Activated naive CD4-positive, alpha-beta T cell treated with anti-CD3 and anti-CD28 coated beads for 36 hours (primary cell): ENCODE data around the gene MRGPRF. TPM values are rescaled to one million over a fixed set of nuclear protein-coding genes. Genes with fewer than 3 reads are reported as not detected.

Experiments used
- CTCF ChIA-PET: fragments of 350-600 bp; sonication (Branson Sonifier 250); formaldehyde crosslinking; loops from one replicate; lab custom pipeline; 2021; ENCODE audit warnings: antibody characterized with exemption; lab: Charles Lee
- DNase-seq: peaks from one replicate; pipeline ENCODE4 v3.0.0-alpha.2; 2020
- H3K27ac Mint-ChIP-seq: one replicate; pipeline ENCODE4 v1.8.0; 2021; ENCODE audit warnings: mild to moderate bottlenecking, mixed read lengths
- H3K27me3 Mint-ChIP-seq: one replicate; pipeline ENCODE4 v1.8.0; 2021; ENCODE audit warnings: low read depth, mixed read lengths
- H3K36me3 Mint-ChIP-seq: one replicate; pipeline ENCODE4 v1.8.0; 2021; ENCODE audit warnings: low read depth, mixed read lengths
- H3K4me1 Mint-ChIP-seq: one replicate; pipeline ENCODE4 v1.8.0; 2021; ENCODE audit warnings: low read depth, mixed read lengths
- H3K4me3 Mint-ChIP-seq: one replicate; pipeline ENCODE4 v1.8.0; 2021; ENCODE audit warnings: mild to moderate bottlenecking, moderate library complexity, mixed read lengths
- H3K9me3 Mint-ChIP-seq: one replicate; pipeline ENCODE4 v1.8.0; 2021; ENCODE audit warnings: mixed read lengths
- intact Hi-C: fragments of 100-400 bp; cut with micrococcal nuclease; formaldehyde crosslinking; loops from one replicate; pipeline ENCODE4 v1.15.1; 2023
- total RNA-seq, 2 experiments: library from RNA; stranded (reverse); gene quantifications; one replicate each; pipeline ENCODE4 v1.2.3, GENCODE V29; 2021

The MRGPRF gene, protein sequence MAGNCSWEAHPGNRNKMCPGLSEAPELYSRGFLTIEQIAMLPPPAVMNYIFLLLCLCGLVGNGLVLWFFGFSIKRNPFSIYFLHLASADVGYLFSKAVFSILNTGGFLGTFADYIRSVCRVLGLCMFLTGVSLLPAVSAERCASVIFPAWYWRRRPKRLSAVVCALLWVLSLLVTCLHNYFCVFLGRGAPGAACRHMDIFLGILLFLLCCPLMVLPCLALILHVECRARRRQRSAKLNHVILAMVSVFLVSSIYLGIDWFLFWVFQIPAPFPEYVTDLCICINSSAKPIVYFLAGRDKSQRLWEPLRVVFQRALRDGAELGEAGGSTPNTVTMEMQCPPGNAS
- total RNA-seq, result not detected

DNA sequence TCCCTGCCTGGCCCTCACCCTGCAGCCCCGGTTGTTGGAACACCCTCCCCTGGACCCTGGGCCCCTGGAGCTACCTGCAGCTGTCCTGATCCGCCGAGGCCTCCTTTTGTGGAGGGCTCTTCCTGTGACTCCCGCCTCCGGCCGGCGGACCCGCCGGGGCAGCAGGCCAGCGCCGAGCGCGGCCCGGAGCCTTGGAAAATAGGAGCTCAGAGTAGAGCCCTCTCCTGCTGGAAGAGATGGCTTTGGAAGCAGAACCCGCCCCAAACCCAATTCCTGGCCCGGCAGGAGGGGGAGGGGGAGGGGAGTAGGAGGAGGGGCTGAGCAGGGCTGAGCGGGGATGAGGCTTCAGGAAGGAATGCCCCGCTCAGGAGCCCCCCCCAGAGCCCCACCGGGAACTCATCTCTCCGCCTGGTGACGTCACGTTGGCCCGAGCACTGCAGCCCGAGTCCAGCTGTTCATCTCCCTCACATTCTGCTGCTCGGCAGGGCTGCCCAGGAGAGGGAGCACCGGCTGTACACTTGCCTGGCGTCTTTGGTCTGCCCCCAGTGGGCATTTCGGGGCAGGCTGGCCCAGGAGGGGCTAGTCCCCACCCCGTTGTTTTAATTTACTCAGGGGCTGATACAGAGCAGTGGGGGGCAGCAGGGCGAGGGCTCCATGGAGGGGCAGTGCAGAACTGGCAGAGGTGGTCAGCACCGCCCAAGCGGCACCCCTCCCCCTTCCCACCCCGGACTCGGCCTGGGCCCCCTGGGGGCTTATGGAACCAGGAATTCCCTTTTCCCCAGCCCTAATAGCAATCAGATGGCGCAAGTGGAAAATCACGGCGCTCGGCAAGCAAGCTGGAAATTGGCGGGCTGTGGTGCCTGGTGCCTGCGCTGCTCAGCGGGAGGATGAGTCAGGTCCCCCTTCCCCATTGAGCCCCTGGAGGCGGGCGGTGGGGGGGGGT, at the start of gene MRGPRF:
TSS of gene MRGPRF (minus strand) at position 238 of the 943 bp plus-strand sequence. CDS start 3,345 bp downstream, outside the sequence.
- H3K27ac Mint-ChIP-seq, result no peak within 1 kb of the TSS
- H3K9me3 Mint-ChIP-seq, result no peaks in the 10 kb centered on the region
- DNase-seq, result no peak
- no peak within 1 kb of the TSS for H3K4me3 Mint-ChIP-seq
- H3K36me3 Mint-ChIP-seq, result no peaks in the 10 kb centered on the region
- CTCF ChIA-PET, result interaction anchor here (0.7 kb wide), 2 partner anchors 14 to 670 kb away, joined by 3 to 4 read pairs; no protein-coding TSS in a partner anchor
- peaks cover 7% of the 10 kb centered on the region for H3K4me1 Mint-ChIP-seq
- peaks cover 17% of the 10 kb centered on the region for H3K27me3 Mint-ChIP-seq
- intact Hi-C loops, result no loop called here

DNA sequence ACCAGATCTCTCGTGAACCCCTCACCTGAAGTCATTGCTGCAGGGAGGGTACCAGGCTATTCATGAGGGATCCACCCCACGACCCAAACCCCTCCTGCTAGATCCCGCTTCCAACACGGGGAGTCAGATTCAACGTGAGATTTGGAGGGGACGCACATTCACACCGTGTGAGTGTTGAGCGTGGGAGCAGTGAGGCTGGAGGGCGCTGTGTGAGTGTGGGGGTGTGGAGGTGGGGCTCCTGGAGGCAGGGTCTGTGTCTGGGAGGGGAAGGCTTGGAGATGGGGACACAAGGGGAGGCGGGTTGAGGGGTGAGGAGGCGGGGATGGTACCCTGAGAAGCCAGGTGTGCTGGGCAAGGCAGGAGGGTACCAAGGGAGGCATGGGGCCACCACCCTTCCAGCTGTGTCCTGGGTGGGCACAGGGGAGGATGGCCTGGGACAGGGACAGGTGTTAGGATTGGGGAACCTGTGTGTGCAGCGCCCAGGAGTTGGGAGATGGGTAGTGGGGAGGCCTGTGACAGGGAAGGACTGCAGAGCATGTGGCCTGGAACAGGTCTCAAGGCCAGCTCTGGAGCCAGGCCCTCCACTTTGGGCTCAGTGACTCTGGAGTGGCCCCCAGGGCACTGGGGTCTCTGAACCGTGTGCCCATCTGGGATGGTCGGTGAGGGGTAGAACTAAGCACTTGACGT, 49.3 kb upstream of the MRGPRF start:
- no peak for DNase-seq
- H3K27me3 Mint-ChIP-seq, result no peaks in the 10 kb centered on the region
- no peaks in the 10 kb centered on the region for H3K9me3 Mint-ChIP-seq
- H3K27ac Mint-ChIP-seq, result no peak overlapping the region
- CTCF ChIA-PET, result no interaction called here
- intact Hi-C loops, result no loop called here
- H3K4me1 Mint-ChIP-seq, result no peaks in the 10 kb centered on the region
- no peak overlapping the region for H3K4me3 Mint-ChIP-seq
- H3K36me3 Mint-ChIP-seq, result no peaks in the 10 kb centered on the region

DNA sequence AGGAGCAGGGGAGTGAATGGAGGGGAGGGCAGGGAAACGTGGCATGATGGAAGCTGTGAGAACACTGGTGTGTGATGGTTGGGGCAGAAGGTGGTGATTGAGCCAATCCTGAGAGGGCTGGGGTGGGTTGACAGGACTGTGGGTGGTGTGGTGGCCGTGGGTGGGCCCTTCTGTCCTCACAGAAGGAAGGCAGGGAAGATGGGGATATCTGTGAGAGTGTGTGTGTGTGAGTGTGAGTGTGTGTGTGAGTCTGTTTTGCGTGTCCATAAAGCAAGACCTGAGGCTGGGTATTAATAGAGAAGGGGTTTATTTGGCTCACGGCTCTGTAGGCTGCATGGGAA, 48.6 kb upstream of the MRGPRF start:
- no peak for DNase-seq
- CTCF ChIA-PET, result no interaction called here
- H3K9me3 Mint-ChIP-seq, result no peaks in the 10 kb centered on the region
- intact Hi-C loops, result no loop called here
- H3K4me3 Mint-ChIP-seq, result no peak overlapping the region
- H3K27ac Mint-ChIP-seq, result no peak overlapping the region
- no peaks in the 10 kb centered on the region for H3K4me1 Mint-ChIP-seq
- no peaks in the 10 kb centered on the region for H3K27me3 Mint-ChIP-seq
- no peaks in the 10 kb centered on the region for H3K36me3 Mint-ChIP-seq

DNA sequence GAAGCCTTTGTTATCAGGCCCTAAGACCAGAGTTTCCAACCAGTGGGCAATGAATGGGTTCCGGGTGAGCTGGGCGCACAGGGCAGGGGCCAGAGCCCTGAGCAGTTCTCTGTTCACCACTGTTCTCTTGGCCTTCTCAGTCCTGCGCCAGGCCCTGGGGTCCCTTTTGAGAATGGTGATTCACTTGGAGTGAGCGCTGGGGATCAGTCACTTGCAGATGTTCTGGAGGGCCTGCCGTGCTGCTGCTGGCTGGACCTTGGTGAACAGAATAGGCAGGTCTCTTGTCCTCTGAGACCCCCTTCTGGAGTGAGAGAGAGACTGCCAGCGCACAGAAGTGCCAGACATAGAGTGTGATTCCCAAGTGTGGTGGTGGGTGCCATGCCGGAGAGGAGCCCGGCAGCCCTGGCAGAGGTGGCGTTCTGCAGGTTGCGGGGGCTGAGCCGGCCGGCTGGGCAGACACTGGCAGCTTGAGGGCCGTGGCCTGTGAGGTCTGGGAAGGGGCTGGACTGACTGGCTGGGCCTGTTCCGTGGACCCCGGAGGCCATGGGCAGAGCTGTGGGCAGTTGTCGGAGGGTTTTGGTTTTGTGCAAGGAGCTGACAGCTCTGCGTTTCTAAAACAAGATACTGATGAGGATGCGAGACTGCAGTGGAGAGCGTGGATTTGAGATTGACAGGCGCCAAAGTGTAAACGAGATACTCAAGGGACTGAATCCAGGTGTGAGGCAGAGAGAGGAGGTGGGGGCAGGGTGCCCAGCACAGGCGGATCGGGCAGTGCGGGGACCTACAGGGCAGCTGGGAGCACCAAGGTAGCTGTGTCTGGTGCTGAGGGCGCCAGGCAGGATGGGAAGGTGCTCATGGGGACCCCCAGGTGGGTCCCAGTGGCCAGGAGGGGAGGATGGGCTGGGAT, 48.0 kb upstream of the MRGPRF start:
- no peak for DNase-seq
- H3K9me3 Mint-ChIP-seq, result no peaks in the 10 kb centered on the region
- CTCF ChIA-PET, result no interaction called here
- H3K4me3 Mint-ChIP-seq, result no peak overlapping the region
- H3K36me3 Mint-ChIP-seq, result no peaks in the 10 kb centered on the region
- no peak overlapping the region for H3K27ac Mint-ChIP-seq
- intact Hi-C loops, result no loop called here
- H3K4me1 Mint-ChIP-seq, result no peaks in the 10 kb centered on the region
- no peaks in the 10 kb centered on the region for H3K27me3 Mint-ChIP-seq

DNA sequence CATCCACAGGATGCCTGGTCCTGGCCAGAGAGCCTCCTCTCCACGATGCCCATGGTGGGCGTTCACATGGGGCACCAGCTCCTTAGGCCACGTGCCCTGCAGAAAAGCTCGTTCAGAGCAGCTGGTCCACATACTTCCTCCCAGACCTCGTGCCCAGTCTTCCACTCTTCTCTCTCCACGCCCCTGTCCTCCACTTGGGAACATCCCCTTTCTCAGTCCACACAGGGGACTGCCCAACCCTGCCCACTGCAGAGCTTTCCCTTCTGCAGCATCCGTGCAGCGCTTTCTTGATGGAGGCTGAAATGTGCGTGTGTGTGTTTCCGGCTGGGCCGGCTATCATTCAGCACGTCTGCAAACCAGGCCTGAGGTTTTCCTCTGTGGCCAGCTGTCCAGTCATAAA, 46.9 kb upstream of the MRGPRF start:
- no peaks in the 10 kb centered on the region for H3K27me3 Mint-ChIP-seq
- CTCF ChIA-PET, result no interaction called here
- H3K4me1 Mint-ChIP-seq, result no peaks in the 10 kb centered on the region
- H3K9me3 Mint-ChIP-seq, result no peaks in the 10 kb centered on the region
- DNase-seq, result no peak
- H3K27ac Mint-ChIP-seq, result no peak overlapping the region
- H3K4me3 Mint-ChIP-seq, result no peak overlapping the region
- intact Hi-C loops, result no loop called here
- no peaks in the 10 kb centered on the region for H3K36me3 Mint-ChIP-seq

DNA sequence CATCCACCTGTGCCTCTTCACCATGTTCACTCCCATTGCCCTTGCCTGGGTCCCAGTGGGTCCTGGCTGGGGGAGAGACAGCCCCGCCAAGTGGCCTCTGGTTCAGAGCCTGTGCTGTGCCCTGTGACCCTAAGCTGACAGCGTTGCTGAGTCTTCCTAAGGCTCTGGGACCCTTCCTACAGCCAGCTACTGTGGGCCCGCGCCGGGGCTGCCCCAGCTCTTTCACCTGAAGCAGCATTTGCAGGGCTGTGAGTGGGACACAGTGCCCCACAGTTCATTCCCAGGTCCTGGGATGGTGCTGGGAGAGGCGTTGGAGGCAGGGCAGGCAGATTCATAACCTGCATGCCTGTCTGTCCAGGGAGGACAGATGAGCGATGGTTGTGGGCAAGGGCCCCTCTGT, 46.4 kb upstream of the MRGPRF start:
- Mint-ChIP-seq H3K9me3 (no peaks in the 10 kb centered on the region), H3K27ac (no peak overlapping the region)
- intact Hi-C loops, result no loop called here

DNA sequence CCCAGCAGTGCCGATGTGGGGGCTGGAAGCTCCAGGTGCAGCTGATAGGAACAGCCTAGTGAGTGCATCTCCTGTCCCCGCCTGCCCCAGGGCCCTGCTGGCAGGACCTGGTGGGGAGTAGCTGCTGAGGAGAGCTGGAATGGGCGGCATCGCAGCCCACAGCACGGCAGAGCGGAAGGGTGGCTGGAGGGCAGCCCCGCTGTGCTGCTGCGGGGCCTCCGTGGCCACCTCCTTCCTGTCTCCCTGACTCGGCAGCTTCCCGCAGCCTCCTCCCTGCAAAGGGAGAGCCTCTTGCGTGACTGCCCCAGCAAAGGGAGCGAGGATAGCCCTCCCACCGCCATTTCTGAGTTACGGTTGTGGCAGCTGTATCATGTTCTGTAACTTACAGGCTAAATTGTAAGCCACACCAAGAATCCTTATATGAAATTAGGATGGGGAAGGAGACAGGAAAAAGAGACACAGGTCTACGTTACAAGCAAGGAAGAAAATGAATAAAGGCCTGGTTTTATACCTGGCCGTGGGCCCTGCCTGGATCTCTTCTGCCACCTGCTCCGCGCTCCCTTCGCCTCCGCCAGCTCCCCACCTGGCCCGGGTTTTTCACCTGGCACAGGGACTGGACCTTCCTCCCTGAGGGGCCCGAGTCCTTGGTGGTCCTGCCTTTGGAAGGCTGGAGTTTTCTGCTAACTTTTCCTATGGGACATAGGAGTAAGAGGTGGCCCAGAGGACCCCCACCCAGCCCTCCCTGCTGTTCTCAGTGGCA, 45.6 kb upstream of the MRGPRF start:
- no peaks in the 10 kb centered on the region for H3K36me3 Mint-ChIP-seq
- no peak overlapping the region for H3K4me3 Mint-ChIP-seq
- no peak overlapping the region for H3K27ac Mint-ChIP-seq
- no peak for DNase-seq
- H3K27me3 Mint-ChIP-seq, result no peaks in the 10 kb centered on the region
- CTCF ChIA-PET, result no interaction called here
- intact Hi-C loops, result no loop called here
- H3K4me1 Mint-ChIP-seq, result no peaks in the 10 kb centered on the region
- no peaks in the 10 kb centered on the region for H3K9me3 Mint-ChIP-seq

More for the DNA sequence above, 46.4 kb upstream of the MRGPRF start:
- H3K4me3 Mint-ChIP-seq, result no peak overlapping the region
- DNase-seq, result no peak
- H3K27me3 Mint-ChIP-seq, result no peaks in the 10 kb centered on the region
- no peaks in the 10 kb centered on the region for H3K36me3 Mint-ChIP-seq
- CTCF ChIA-PET, result no interaction called here
- H3K4me1 Mint-ChIP-seq, result no peaks in the 10 kb centered on the region

DNA sequence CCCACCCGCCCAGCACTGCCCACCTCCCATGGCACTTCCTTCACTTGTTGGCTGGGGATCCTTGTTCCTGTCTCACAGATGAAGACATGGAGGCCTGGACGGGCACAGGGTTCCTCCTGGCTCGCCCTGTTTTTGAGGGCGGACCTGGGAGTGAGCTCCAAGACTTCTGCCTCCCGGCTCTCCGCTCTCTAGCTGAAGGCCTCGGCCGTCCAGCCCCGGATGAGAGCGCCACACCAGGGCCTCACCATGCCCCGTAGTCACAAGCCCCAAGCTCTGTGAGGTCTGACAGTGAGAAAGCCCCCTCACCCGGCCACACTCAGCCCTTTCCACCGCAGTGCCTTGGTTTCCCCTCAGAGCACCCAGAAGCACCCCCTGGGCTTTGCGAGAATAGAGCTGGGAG, 44.8 kb upstream of the MRGPRF start:
- CTCF ChIA-PET, result no interaction called here
- Mint-ChIP-seq H3K27ac (no peak overlapping the region), H3K4me3 (no peak overlapping the region), H3K9me3 (no peaks in the 10 kb centered on the region), H3K4me1 (no peaks in the 10 kb centered on the region), H3K27me3 (no peaks in the 10 kb centered on the region), H3K36me3 (no peaks in the 10 kb centered on the region)
- intact Hi-C loops, result no loop called here
- no peak for DNase-seq

DNA sequence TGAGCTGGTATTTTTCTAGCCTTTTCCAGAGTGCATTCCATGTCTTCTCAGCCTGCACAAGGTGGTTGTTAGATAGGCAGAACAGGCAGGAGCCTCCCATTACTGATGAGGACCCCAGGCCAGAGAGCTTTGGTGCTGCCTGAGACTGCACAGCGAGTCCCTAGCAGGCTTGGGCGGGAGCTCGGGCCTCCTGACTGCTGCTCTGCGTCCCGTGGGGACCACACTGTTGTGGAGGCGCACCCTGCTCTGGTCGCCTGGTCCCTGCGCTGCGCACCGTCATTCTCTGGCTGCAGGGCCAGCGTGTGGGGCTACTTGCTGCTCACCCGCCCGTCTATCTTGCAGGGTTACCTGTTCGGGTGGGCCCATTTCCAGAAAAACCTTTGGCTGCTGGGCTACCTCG, 44.2 kb upstream of the MRGPRF start:
- CTCF ChIA-PET, result no interaction called here
- Mint-ChIP-seq H3K27me3 (no peaks in the 10 kb centered on the region), H3K27ac (no peak overlapping the region), H3K4me1 (peaks cover 2% of the 10 kb centered on the region), H3K36me3 (no peaks in the 10 kb centered on the region), H3K4me3 (no peak overlapping the region), H3K9me3 (no peaks in the 10 kb centered on the region)
- DNase-seq, result no peak
- intact Hi-C loops, result no loop called here

DNA sequence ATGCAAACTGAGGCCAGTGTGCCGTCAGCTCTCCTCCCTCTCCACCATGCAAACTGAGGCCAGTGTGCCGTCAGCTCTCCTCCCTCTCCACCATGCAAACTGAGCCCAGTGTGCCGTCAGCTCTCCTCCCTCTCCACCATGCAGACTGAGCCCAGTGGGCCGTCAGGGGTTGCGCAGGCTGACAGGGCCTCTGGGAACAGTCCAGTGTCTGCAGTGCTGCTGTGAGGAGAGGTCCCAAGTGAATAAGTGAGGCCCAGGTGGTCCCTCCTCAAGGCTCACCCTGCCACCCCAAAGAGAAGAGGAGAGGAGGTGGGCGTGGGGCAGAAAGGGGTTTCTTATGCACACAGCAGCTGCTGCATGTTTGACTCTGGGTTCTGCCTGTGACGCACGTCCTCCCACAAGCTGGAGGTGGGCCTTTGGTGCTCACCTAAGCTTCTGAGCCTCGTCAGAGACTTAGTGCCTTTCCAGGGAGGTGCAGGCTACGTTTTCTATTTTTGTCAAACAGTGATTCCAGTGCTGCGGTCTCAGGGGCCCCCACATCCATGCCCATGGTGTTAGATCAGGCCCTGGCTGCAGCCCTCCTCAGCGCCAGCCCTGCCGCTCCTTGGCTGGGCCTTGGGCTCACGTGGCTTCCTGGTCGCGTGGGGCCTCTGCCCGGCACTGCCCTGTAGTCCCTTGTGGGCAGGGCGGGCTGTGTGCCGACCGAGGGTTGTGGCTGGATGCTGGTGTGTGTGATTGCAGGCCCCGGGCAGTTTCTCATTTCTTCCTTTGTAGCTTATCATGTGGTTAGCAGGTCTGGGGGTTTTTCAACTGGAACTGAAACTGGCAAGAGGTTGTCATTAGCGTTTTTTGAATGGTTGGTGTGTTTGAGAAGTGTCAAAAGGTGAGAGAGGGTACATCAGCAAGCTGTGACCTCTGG, 42.8 kb upstream of the MRGPRF start:
- intact Hi-C loops, result no loop called here
- Mint-ChIP-seq H3K9me3 (no peaks in the 10 kb centered on the region), H3K36me3 (no peaks in the 10 kb centered on the region), H3K27me3 (no peaks in the 10 kb centered on the region), H3K27ac (no peak overlapping the region), H3K4me3 (no peak overlapping the region), H3K4me1 (peaks cover 2% of the 10 kb centered on the region)
- DNase-seq, result no peak
- CTCF ChIA-PET, result no interaction called here
